Ovary (tissue), 3 donors: ENCODE results near the gene SEMA3G.

Experiments
- EP300 ChIP-seq: sonication (generic); formaldehyde crosslinking; IDR thresholded peaks from one replicate; pipeline ENCODE4 v1.6.1; 2017; ENCODE audit warnings: antibody characterized with exemption
- POLR2A ChIP-seq: fragments of 450-650 bp; IDR thresholded peaks from one replicate; pipeline ENCODE4 v1.6.1; 2017; ENCODE audit warnings: antibody characterized with exemption, mild to moderate bottlenecking, moderate library complexity
- TF ChIP-seq, protein P1 (sequence below), 3 donors: fragments of 450-650 bp in 2 of 3; fragments of 200-600 bp in 1 of 3; IDR thresholded peaks; one replicate each; pipeline versions ENCODE4 v1.5.1 to v1.8.0; 2016 to 2022; ENCODE audit warnings: antibody characterized with exemption in 3 of 3, mild to moderate bottlenecking in 1 of 3
- donor health status: DM: no; HTN: no; CAD: no.

DNA sequence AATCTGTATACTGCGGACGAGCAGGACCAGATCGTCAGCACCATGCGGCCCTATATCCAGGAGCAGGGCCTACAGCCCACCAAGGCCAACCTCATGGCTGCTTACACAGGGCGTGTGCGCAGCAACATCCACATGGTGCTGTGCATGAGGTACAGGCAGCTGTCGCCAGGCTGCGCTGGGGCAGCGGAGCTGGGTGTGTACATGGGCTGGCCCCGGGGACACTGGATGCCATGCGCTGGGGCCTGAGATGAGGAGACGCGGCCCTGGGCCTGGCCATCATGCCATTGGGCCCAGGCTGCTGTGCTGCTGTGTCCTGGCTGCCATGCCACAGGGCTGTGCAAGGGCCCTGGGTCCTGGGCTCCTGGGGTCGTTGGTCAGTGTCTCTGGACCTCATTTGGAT lies 61.5 kb downstream of the SEMA3G start:
- TF ChIP-seq, protein P1, sequence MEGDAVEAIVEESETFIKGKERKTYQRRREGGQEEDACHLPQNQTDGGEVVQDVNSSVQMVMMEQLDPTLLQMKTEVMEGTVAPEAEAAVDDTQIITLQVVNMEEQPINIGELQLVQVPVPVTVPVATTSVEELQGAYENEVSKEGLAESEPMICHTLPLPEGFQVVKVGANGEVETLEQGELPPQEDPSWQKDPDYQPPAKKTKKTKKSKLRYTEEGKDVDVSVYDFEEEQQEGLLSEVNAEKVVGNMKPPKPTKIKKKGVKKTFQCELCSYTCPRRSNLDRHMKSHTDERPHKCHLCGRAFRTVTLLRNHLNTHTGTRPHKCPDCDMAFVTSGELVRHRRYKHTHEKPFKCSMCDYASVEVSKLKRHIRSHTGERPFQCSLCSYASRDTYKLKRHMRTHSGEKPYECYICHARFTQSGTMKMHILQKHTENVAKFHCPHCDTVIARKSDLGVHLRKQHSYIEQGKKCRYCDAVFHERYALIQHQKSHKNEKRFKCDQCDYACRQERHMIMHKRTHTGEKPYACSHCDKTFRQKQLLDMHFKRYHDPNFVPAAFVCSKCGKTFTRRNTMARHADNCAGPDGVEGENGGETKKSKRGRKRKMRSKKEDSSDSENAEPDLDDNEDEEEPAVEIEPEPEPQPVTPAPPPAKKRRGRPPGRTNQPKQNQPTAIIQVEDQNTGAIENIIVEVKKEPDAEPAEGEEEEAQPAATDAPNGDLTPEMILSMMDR (IDR thresholded peaks at IDR 0.05), result no peak
- TF ChIP-seq POLR2A (no peak), EP300 (no peak)
